ENCODE measurements around the gene TRIM36. TPM values are rescaled to one million over a fixed set of nuclear protein-coding genes. Genes with fewer than 3 reads are reported as not detected.

The TRIM36 gene
- total and polyA plus RNA-seq, 10 of the 15 experiments (the other 5 are each of a cell fraction or from before 2014, with no cell fraction given): 0.01 to 0.09 (median 0.07) TPM; not detected in 6

- TF ChIP-seq JUNB (IDR thresholded peaks at IDR 0.05): no peak
- TF ChIP-seq NFYA (IDR thresholded peaks at IDR 0.05; ENCODE audit: borderline replicate concordance, low read depth, low read length): no peak
- TF ChIP-seq CHD1 (IDR thresholded peaks at IDR 0.05; ENCODE audit: low read depth, low read length): no peak
- no peak for TF ChIP-seq STAT1 (conservative IDR thresholded peaks at IDR 0.05)
- TF ChIP-seq CTCF (IDR thresholded peaks at IDR 0.05 in 2 of 3, conservative IDR thresholded peaks at IDR 0.05 in 1 of 3; ENCODE audit: control insufficient read depth in 2 of 3, extremely low read depth in 1 of 3, insufficient read depth in 1 of 3, low read depth in 3 of 3, low read length in 3 of 3): no peak
- TF ChIP-seq SIN3A (IDR thresholded peaks at IDR 0.05; ENCODE audit: low read depth, low read length): no peak
- TF ChIP-seq BCL11A (IDR thresholded peaks at IDR 0.05; ENCODE audit: low read depth, low read length): no peak
- no peak for TF ChIP-seq RELA (IDR thresholded peaks at IDR 0.05; ENCODE audit: borderline replicate concordance, partially characterized antibody)
- no peak for TF ChIP-seq PRDM15 (CRISPR knock-in tag; IDR thresholded peaks at IDR 0.05)
- no peak for TF ChIP-seq CREB1 (IDR thresholded peaks at IDR 0.05; ENCODE audit: low read depth)
- TF ChIP-seq REST (IDR thresholded peaks at IDR 0.05; ENCODE audit: low read depth, low read length): no peak
- no peak for TF ChIP-seq BACH1 (IDR thresholded peaks at IDR 0.05; ENCODE audit: borderline replicate concordance)
- TF ChIP-seq PAX5 (IDR thresholded peaks at IDR 0.05; ENCODE audit: borderline replicate concordance, low read depth, low read length): no peak
- TF ChIP-seq BHLHE40 (IDR thresholded peaks at IDR 0.05; ENCODE audit: borderline replicate concordance in 1 of 2, low read depth in 2 of 2, low read length in 1 of 2): no peak
- no peak for TF ChIP-seq ZNF24 (IDR thresholded peaks at IDR 0.05)
- no peak for TF ChIP-seq ATF7 (IDR thresholded peaks at IDR 0.05; ENCODE audit: low read depth)
Measured at GRCh38 chr5:115168829-115169486, 750 bp downstream of the TRIM36 start (continued).

Measured in GM12878 (cell line).